Upper lobe of right lung (tissue), 1 donor: Measurements from ENCODE around the gene EYA3. TPM values are rescaled to one million over a fixed set of nuclear protein-coding genes. Genes with fewer than 3 reads are reported as not detected.

Experiments
- ATAC-seq: fragments of 200-7000 bp; cut with Tn5 transposase; one replicate; pipeline ENCODE4 v1.9.1; 2020; ENCODE audit warnings: mild to moderate bottlenecking, moderate library complexity
- DNase-seq: peaks from one replicate; pipeline ENCODE4 v3.0.0-alpha.2; 2020
- H3K27ac ChIP-seq: fragments of 200-600 bp; one replicate; pipeline ENCODE4 v1.8.0; 2022
- H3K27me3 ChIP-seq: fragments of 200-600 bp; one replicate; pipeline ENCODE4 v1.8.0; 2022; ENCODE audit warnings: mild to moderate bottlenecking
- H3K36me3 ChIP-seq: fragments of 200-600 bp; one replicate; pipeline ENCODE4 v1.8.0; 2022
- H3K4me1 ChIP-seq: fragments of 200-600 bp; one replicate; pipeline ENCODE4 v1.8.0; 2022
- H3K4me3 ChIP-seq: fragments of 200-600 bp; one replicate; pipeline ENCODE4 v1.8.0; 2022; ENCODE audit warnings: mild to moderate bottlenecking
- H3K9me3 ChIP-seq: fragments of 200-600 bp; one replicate; pipeline ENCODE4 v1.8.0; 2022
- CTCF ChIP-seq: fragments of 200-600 bp; IDR thresholded peaks from one replicate; pipeline ENCODE4 v1.8.0; 2022; ENCODE audit warnings: antibody characterized with exemption
- intact Hi-C: fragments of 100-400 bp; cut with DNase I; formaldehyde crosslinking; loops from one replicate; pipeline ENCODE4 v1.11.0; 2022
- total RNA-seq: library from RNA; stranded (reverse); fragmentation: NEBNext Ultra II Directional; extraction: Animal tissue kit (Norgen Biotek cat#: 25700); gene quantifications from one replicate; pipeline ENCODE4 v1.2.1, GENCODE V29; 2021
- donor health status: DM: no; HTN: yes; CAD: no; lungs with severe emphysema.

EYA3 gene
- total RNA-seq, 1 donor from 2014 or later = 21.0 TPM

GRCh38 chr1:28099050-28099769 lies 10.8 kb upstream of the EYA3 start:
- Histone ChIP-seq H3K4me3 (no peak overlapping the region), H3K4me1 (no peaks in the 10 kb centered on the region), H3K27me3 (no peaks in the 10 kb centered on the region), H3K27ac (no peak overlapping the region), H3K9me3 (no peaks in the 10 kb centered on the region), H3K36me3 (no peaks in the 10 kb centered on the region)
- ATAC-seq (no peak), DNase-seq (no peak)
- intact Hi-C loops = no loop called here
- no peak for TF ChIP-seq CTCF

GRCh38 chr1:28097100-28097472 lies 8.7 kb upstream of the EYA3 start:
- no peaks in the 10 kb centered on the region for H3K36me3 ChIP-seq

GRCh38 chr1:28096210-28097099 lies 8.0 kb upstream of the EYA3 start:
- H3K4me1 ChIP-seq = no peaks in the 10 kb centered on the region
- DNase-seq (no peak), ATAC-seq (no peak)
- H3K27ac ChIP-seq = no peak overlapping the region
- H3K9me3 ChIP-seq = no peaks in the 10 kb centered on the region
- H3K36me3 ChIP-seq = no peaks in the 10 kb centered on the region
- H3K4me3 ChIP-seq = no peak overlapping the region
- H3K27me3 ChIP-seq = no peaks in the 10 kb centered on the region
- TF ChIP-seq CTCF = no peak
- intact Hi-C loops = no loop called here

More at GRCh38 chr1:28097100-28097472, 8.7 kb upstream of the EYA3 start:
- DNase-seq (no peak), ATAC-seq (no peak)
- H3K4me1 ChIP-seq = no peaks in the 10 kb centered on the region
- intact Hi-C loops = no loop called here
- TF ChIP-seq CTCF = no peak
- H3K27ac ChIP-seq = no peak overlapping the region
- no peaks in the 10 kb centered on the region for H3K27me3 ChIP-seq
- no peaks in the 10 kb centered on the region for H3K9me3 ChIP-seq
- H3K4me3 ChIP-seq = no peak overlapping the region

GRCh38 chr1:28091043-28091781 lies 2.8 kb upstream of the EYA3 start:
- intact Hi-C loops = loop anchor here (5.0 kb wide), 1 partner anchor 121 kb away; no protein-coding TSS in a partner anchor
- H3K27ac ChIP-seq = no peak overlapping the region
- peak; percentile 94 for TF ChIP-seq CTCF
- no peaks in the 10 kb centered on the region for H3K27me3 ChIP-seq
- H3K9me3 ChIP-seq = no peaks in the 10 kb centered on the region
- peak; percentile 53 for ATAC-seq
- no peaks in the 10 kb centered on the region for H3K36me3 ChIP-seq
- H3K4me1 ChIP-seq = peaks cover 23% of the 10 kb centered on the region
- no peak overlapping the region for H3K4me3 ChIP-seq
- DNase-seq = no peak

GRCh38 chr1:28087614-28088167 lies 719 bp downstream of the EYA3 start:
- Histone ChIP-seq H3K36me3 (no peaks in the 10 kb centered on the region), H3K27me3 (no peaks in the 10 kb centered on the region), H3K9me3 (no peaks in the 10 kb centered on the region), H3K4me3 (peak overlapping the region; percentile 82), H3K4me1 (peaks cover 29% of the 10 kb centered on the region), H3K27ac (peak overlapping the region; percentile 91)
- DNase-seq (no peak), ATAC-seq (peak; percentile 1)
- intact Hi-C loops = no loop called here
- no peak for TF ChIP-seq CTCF
